Uterus (tissue), 4 donors: ENCODE data around the gene SARS1. TPM values are rescaled to one million over a fixed set of nuclear protein-coding genes. Genes with fewer than 3 reads are reported as not detected.

ENCODE experiments used
- DNase-seq, 2 donors: peaks; one replicate each; pipeline ENCODE4 v3.0.0-alpha.2; 2019 to 2020
- H3K27ac ChIP-seq, 2 donors: fragments of 200-600 bp; sonication (generic); 1 replicate in 1 of 2; 2 replicates in 1 of 2; pipeline ENCODE4 v1.5.1; 2016 to 2018
- H3K27me3 ChIP-seq, 2 donors: fragments of 200-600 bp; sonication (generic); one replicate each; pipeline ENCODE4 v1.5.1; 2018 to 2019; ENCODE audit warnings: control low read depth in 1 of 2
- H3K36me3 ChIP-seq, 2 donors: fragments of 200-600 bp; sonication (generic); one replicate each; pipeline ENCODE4 v1.5.1; 2019; ENCODE audit warnings: control low read depth in 1 of 2
- H3K4me1 ChIP-seq, 2 donors: fragments of 200-600 bp; sonication (generic); one replicate each; pipeline ENCODE4 v1.5.1; 2018 to 2019; ENCODE audit warnings: control low read depth in 1 of 2
- H3K4me3 ChIP-seq, 2 donors: fragments of 200-600 bp; sonication (generic); 1 replicate in 1 of 2; 2 replicates in 1 of 2; pipeline ENCODE4 v1.5.1; 2018 to 2019; ENCODE audit warnings: mild to moderate bottlenecking in 1 of 2
- H3K9me3 ChIP-seq, 2 donors: fragments of 200-600 bp; sonication (generic); one replicate each; pipeline ENCODE4 v1.5.1; 2019; ENCODE audit warnings: control low read depth in 1 of 2
- CTCF ChIP-seq, 4 experiments: fragments of 200-600 bp in 2 of 4; fragments of 450-650 bp in 2 of 4; sonication (generic) in 2 of 4; IDR thresholded peaks; one replicate each; pipeline ENCODE4 v1.5.1; 2016 to 2019; ENCODE audit warnings: antibody characterized with exemption in 4 of 4, mild to moderate bottlenecking in 2 of 4, moderate library complexity in 1 of 4
- POLR2A ChIP-seq, 2 donors: fragments of 450-650 bp; IDR thresholded peaks; one replicate each; pipeline ENCODE4 v1.6.1; 2016; ENCODE audit warnings: antibody characterized with exemption in 2 of 2, mild to moderate bottlenecking in 1 of 2, moderate library complexity in 1 of 2
- intact Hi-C: fragments of 100-400 bp; cut with DNase I; formaldehyde crosslinking; loops from one replicate; pipeline ENCODE4 v1.15.1; 2023; ENCODE audit warnings: low total_unique reads
- total RNA-seq, 4 donors: library from RNA; depleted of rRNA in 3 of 4; stranded (reverse); fragments of >200 nt in 3 of 4; gene quantifications; one replicate each; pipeline versions ENCODE4 v1.1.0 to v1.2.4, GENCODE V29; 2014 to 2023
- donor health status: DM: yes; HTN: yes; CAD: no.

Gene SARS1
- total RNA-seq, 4 donors from 2014 or later, result 98.1 to 138 (median 112) TPM

GRCh38 chr1:109268431-109269211 is 54.9 kb downstream of the SARS1 start:
- no peaks in the 10 kb centered on the region for H3K36me3 ChIP-seq

DNA sequence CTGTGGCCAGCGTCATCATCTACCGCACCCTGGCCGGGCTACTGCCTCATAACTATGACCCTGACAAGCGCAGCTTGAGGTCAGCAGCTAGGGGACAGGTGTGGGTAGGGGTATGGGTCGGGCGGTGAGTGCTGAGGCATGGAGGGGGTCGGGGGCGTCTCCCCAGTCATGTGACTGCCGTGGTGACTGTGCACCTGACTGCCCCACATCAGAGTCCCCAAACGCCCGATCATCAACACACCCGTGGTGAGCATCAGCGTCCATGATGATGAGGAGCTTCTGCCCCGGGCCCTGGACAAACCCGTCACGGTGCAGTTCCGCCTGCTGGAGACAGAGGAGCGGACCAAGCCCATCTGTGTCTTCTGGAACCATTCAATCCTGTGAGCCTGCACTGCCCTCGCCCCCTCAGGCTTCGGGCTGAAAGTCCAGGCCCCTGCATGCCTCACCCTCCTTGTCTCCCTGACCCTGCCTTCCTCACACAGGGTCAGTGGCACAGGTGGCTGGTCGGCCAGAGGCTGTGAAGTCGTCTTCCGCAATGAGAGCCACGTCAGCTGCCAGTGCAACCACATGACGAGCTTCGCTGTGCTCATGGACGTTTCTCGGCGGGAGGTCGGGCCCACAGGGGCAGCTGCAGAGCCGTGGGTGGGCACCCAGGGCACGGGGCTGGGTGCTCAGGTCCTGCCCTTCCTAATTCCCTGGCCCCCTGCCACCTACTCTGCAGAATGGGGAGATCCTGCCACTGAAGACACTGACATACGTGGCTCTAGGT is 55.7 kb downstream of the SARS1 start:
- H3K4me1 ChIP-seq, result no peaks in the 10 kb centered on the region
- H3K36me3 ChIP-seq, result no peaks in the 10 kb centered on the region
- H3K27me3 ChIP-seq, result no peaks in the 10 kb centered on the region
- no peak for DNase-seq
- H3K27ac ChIP-seq, result no peak overlapping the region
- H3K9me3 ChIP-seq, result no peaks in the 10 kb centered on the region
- H3K4me3 ChIP-seq, result no peak overlapping the region
- intact Hi-C loops, result no loop called here
- TF ChIP-seq POLR2A (IDR thresholded peaks at IDR 0.05) (no peak), CTCF (IDR thresholded peaks at IDR 0.05) (no peak)

More at GRCh38 chr1:109268431-109269211, 54.9 kb downstream of the SARS1 start:
- Histone ChIP-seq H3K27ac (no peak overlapping the region), H3K4me3 (no peak overlapping the region), H3K9me3 (no peaks in the 10 kb centered on the region), H3K4me1 (no peaks in the 10 kb centered on the region), H3K27me3 (no peaks in the 10 kb centered on the region)
- DNase-seq, result no peak
- intact Hi-C loops, result no loop called here
- TF ChIP-seq CTCF (IDR thresholded peaks at IDR 0.05) (no peak), POLR2A (IDR thresholded peaks at IDR 0.05) (no peak)

DNA sequence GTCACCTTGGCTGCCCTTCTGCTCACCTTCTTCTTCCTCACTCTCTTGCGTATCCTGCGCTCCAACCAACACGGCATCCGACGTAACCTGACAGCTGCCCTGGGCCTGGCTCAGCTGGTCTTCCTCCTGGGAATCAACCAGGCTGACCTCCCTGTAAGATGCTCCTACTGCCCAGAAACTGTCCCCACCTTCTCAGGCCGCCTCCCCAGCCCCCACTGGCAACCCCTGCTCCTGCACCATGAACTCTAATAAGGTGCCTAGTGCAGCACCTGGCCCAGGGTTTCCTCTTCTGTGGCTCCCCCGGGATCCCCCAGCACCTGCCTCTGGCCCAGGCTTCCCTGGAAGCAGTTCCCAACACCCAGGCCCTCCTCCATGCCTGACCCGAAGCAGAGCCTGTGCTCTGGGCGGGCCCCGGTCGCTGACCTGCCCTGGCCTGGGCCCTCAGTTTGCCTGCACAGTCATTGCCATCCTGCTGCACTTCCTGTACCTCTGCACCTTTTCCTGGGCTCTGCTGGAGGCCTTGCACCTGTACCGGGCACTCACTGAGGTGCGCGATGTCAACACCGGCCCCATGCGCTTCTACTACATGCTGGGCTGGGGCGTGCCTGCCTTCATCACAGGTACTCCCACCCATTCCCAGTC is 56.4 kb downstream of the SARS1 start:
- no peak for DNase-seq
- intact Hi-C loops, result no loop called here
- no peak overlapping the region for H3K27ac ChIP-seq
- no peaks in the 10 kb centered on the region for H3K4me1 ChIP-seq
- TF ChIP-seq CTCF (IDR thresholded peaks at IDR 0.05), result no peak
- no peak for TF ChIP-seq POLR2A (IDR thresholded peaks at IDR 0.05)
- no peaks in the 10 kb centered on the region for H3K36me3 ChIP-seq
- no peak overlapping the region for H3K4me3 ChIP-seq
- no peaks in the 10 kb centered on the region for H3K27me3 ChIP-seq
- H3K9me3 ChIP-seq, result no peaks in the 10 kb centered on the region

DNA sequence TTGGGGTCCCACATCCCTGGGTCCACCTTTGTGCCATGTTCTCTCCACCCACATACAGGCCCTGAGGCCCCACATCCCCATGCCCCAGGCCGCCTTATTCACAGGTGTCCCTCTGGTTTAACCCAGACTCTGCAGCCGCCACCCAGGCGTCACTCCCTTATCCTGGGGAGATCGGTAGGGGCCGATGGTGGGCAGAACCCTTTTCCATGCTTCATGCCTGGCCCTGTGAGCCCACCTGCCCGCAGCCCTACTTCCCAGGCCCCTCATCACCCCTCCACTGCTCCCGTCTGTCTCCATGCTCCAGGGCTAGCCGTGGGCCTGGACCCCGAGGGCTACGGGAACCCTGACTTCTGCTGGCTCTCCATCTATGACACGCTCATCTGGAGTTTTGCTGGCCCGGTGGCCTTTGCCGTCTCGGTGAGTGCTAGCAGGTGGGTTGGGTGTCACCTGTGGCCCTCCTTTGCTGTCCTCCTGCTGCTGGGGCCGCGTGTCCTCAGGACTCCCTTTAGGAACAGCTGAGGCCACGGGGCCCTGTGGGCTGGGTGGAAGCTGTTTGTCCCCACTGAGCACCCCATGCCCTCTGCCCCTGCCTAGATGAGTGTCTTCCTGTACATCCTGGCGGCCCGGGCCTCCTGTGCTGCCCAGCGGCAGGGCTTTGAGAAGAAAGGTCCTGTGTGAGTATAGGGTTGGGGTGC is 57.1 kb downstream of the SARS1 start:
- DNase-seq, result no peak
- no peak for TF ChIP-seq POLR2A (IDR thresholded peaks at IDR 0.05)
- TF ChIP-seq CTCF (IDR thresholded peaks at IDR 0.05), result no peak
- Histone ChIP-seq H3K36me3 (no peaks in the 10 kb centered on the region), H3K27ac (no peak overlapping the region), H3K4me1 (no peaks in the 10 kb centered on the region), H3K9me3 (no peaks in the 10 kb centered on the region), H3K4me3 (no peak overlapping the region), H3K27me3 (no peaks in the 10 kb centered on the region)
- intact Hi-C loops, result no loop called here
